NCI-H345 treated with DMSO at 0.1 percent for 48 hours (cell line): ENCODE results near the gene HS6ST3.

Experiments used
- DNase-seq: peaks from one replicate; lab custom pipeline; 2025; ENCODE audit not compliant: unreplicated experiment; lab: John Stamatoyannopoulos, UW

Gene HS6ST3

DNA sequence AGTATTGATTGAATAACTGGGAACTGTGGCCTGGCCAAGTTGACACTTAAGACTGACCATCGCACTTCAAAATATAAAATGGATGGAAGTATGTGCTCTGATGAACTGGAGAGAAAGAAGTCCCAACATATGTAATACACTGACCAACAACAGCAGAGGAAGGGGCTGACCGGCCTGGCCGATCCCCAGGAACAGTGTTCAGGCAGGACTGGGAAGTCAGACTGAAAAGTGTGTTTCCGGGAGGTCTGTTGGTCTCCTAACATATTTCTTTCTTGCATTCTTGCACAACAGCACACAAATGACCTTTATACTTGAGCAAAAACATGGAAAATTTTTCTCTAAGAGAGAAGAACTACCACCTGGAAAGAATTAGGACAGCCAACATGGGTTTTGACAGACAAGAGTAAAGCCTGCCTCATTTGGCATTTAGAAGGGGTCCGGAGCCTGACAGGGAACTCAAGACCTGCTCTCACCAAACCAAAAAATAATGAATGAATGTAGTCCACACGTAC is 606.5 kb downstream of the HS6ST3 start:
- DNase-seq = no peak

- no peak for DNase-seq
Measured at GRCh38 chr13:96700657-96701056, 610.8 kb downstream of the HS6ST3 start.

- DNase-seq = no peak
Measured at GRCh38 chr13:96707146-96707545, 617.2 kb downstream of the HS6ST3 start.

DNA sequence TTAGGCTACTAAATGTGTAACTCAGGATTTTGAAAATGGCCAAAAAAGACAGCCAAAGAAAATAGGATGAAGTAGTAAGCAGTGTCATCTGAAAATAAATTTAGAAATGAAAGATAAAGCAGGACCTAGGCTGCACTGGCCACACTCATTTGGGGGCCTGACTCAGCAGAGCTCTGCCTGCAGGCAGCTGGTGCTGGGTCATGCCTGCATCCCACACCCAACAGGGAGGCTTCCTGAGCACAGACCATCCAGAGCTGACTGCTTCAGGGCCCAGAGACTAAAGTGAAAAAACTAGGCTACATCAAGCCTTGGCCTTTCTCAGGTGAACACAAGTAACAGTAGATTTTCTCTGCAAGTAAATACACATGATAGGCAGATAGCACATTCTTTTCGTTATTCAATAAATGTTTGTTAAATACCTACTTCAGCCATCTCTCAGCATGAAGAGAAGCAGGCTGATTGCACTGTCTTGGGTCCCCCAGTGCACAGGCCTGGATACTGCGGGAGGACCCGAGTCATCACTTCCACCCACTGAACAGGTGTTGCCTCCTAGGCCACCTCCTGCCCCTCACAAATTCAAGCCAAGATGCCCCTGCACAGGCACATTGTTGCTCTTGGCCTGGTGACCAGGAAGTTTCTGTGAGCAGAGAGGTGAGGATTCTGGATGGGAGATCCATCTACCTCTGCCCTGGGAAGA is 620.4 kb downstream of the HS6ST3 start:
- no peak for DNase-seq

- DNase-seq = no peak
Measured at GRCh38 chr13:96720446-96720845, 630.5 kb downstream of the HS6ST3 start.

DNA sequence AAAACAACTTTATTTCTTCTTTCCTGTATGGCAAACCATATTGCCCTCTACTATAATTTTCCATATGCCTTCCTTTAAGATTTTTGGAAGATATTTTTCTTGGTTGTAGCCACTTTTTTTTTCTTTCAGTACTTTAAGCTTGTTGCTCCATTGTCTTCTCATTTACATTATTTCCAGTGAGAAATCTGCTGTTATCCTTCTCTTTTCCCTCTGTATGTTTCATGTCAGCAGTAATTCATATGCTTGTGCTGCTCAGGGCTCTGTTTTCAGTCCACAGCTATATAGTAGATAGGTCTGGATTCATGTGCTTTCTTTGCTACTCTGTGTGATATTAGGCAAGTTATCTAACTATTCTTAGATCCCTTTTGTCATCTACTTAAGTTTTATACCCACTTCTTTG is 636.7 kb downstream of the HS6ST3 start:
- no peak for DNase-seq

- DNase-seq = no peak
Measured at GRCh38 chr13:96728463-96728862, 638.6 kb downstream of the HS6ST3 start.

DNA sequence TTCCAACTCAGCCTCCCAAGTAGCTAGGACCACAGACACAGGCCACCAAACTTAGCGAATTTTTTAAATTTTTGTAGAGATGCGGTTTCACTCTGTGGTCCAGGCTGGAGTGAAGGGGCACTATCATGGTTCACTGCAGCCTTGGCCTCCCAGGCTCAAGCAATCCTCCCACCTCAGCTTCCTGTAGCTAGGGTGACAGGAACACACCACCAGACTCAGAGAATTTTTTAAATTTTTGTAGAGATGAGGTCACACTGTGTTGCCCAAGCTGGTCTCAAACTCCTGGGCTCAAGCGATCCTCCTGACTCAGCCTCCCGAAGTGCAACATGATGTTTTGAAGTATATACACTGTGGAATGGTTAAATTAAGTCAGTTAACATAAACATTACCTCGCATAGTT is 640.8 kb downstream of the HS6ST3 start:
- DNase-seq = no peak

GRCh38 chr13:96734499-96734898 is 644.6 kb downstream of the HS6ST3 start:
- DNase-seq = no peak

GRCh38 chr13:96741779-96742178 is 651.9 kb downstream of the HS6ST3 start:
- no peak for DNase-seq

DNA sequence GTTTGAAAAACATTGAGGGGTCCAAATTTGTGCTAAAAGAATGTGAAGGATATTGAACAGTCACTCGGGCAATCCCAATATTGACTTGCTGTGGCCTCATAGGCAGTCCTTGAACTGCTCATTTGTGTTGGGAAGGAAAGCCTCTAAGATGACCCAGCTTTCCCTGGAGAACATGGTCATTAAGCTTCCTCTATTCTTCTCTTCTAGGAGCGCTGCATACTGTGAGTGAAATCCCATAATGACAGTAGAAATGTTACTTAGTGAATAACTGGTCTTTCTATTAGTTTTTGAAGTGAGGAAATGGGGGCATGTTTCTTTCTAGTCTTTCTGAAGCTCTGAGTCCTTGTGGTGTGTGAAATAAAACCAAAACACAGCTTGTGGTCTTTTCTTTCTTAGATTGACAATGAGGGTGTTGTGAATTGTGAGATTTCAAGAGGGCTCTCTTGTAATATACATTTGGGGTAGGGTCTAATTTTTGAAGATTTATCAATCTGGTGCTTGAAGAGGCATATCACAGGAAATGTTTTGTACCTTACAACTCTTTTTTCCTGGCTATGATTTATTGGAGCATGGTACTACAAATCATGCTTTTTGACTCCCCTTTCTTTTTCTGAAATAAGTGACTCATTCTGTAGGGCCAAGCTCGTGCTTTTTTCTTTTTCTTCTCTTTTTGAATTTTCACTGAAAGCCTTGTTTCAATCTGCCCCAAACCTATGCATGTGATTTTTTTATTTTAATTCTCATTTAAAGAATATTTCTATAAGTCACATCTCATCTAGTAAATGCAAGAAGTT is 653.6 kb downstream of the HS6ST3 start:
- DNase-seq = no peak

- DNase-seq = no peak
Measured at GRCh38 chr13:96744367-96745331, 654.7 kb downstream of the HS6ST3 start.

GRCh38 chr13:96746886-96747285 is 657.0 kb downstream of the HS6ST3 start:
- no peak for DNase-seq

DNA sequence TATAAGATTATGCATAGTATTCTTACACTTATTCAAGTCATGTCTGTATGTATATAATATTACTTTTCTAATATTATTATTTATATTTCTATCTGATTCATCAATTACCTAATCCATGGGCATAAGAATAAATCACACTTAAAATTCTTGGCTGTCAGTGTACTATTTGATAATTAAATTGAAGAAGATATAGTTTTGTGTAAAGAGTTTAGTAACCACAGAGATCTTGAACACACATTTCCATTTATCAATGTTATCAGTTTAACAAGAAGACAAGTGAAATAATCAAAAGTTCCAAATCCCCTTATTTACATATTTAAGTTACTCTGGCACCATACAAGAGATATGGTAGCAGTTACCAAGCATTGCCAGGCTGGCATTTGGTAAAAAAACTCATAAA is 659.9 kb downstream of the HS6ST3 start:
- no peak for DNase-seq

DNA sequence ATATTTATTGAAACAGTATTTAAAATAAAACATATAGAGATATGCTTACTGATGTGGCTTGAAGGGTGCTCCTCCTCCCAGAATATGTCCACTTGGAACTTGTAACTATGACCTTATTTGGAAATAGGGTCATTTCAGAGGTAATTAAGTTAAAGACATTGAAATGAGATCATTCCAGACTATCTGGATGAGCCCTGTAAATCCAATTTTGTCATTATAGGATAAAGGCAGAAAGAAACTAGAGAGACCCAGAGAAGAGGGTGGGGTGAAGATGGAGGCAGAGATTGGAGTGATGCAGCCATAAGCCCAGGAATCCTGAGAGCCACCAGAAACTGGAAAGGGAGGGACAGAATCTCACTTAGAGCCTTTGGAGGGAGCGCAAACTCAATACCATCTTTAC is 661.2 kb downstream of the HS6ST3 start:
- DNase-seq = no peak

- no peak for DNase-seq
Measured at GRCh38 chr13:96762876-96763275, 673.0 kb downstream of the HS6ST3 start.

- no peak for DNase-seq
Measured at GRCh38 chr13:96766306-96766705, 676.4 kb downstream of the HS6ST3 start.

GRCh38 chr13:96768524-96768923 is 678.6 kb downstream of the HS6ST3 start:
- no peak for DNase-seq

- no peak for DNase-seq
Measured at GRCh38 chr13:96769874-96770273, 680.0 kb downstream of the HS6ST3 start.

DNA sequence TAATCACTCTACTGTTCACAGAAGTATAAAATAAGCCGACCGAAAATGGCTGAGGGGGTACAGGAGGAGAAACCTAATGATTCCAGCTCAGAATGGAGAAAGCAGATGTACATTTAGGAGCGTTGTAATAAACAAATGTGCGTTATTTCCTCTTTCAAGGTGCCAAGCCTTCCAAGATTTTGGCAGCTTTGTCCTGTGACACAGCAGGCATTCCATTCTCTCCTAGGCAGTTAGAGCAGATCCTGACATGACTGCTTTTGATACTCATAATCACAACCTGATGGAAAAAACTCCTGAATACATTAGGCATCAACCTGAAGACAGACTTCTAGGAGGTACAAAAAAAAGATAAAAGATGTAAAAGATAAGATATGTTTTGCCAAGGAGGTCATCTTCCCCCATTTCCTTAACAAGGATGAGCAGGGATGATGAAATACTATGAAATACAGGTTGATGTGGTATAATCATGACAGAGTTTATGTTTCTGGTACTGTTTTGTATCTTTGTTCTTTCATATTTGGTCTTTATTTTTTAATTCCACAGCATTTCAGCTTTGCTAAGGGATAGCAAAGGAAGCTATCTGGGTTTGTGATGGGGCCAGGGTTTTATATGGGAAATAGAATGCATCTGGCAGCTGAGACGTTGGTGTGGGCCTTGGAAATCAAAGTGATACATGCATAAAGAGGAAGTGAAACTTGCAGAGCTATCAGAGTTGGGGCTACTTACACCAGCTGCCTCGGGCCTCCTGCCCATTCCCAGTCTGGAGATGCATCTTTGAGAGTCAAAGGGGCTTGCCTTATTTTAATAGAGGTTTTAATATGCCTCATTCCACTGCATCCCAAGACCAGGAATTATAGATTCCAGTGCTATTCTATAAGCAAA is 681.8 kb downstream of the HS6ST3 start:
- DNase-seq = no peak
